GM10266 (cell line): ENCODE results near the gene HPCAL1.
A peak's percentile ranks its signal among the peaks of the same experiment; 100 is the strongest.

Source experiments
- DNase-seq: peaks from one replicate; pipeline ENCODE4 v3.0.0; 2012; ENCODE audit errors: extremely low spot score
- TF ChIP-seq, protein P1 (sequence below): IDR thresholded peaks from 2 replicates; pipeline ENCODE4 v1.5.1; 2012; ENCODE audit warnings: mild to moderate bottlenecking, low read depth; ENCODE audit not compliant: control insufficient read depth, insufficient read depth; ENCODE audit errors: missing control alignments

The HPCAL1 gene

GRCh38 chr2:10433264-10433946 lies 130.7 kb downstream of the HPCAL1 start:
- TF ChIP-seq, protein P1, sequence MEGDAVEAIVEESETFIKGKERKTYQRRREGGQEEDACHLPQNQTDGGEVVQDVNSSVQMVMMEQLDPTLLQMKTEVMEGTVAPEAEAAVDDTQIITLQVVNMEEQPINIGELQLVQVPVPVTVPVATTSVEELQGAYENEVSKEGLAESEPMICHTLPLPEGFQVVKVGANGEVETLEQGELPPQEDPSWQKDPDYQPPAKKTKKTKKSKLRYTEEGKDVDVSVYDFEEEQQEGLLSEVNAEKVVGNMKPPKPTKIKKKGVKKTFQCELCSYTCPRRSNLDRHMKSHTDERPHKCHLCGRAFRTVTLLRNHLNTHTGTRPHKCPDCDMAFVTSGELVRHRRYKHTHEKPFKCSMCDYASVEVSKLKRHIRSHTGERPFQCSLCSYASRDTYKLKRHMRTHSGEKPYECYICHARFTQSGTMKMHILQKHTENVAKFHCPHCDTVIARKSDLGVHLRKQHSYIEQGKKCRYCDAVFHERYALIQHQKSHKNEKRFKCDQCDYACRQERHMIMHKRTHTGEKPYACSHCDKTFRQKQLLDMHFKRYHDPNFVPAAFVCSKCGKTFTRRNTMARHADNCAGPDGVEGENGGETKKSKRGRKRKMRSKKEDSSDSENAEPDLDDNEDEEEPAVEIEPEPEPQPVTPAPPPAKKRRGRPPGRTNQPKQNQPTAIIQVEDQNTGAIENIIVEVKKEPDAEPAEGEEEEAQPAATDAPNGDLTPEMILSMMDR = no peak
- DNase-seq = no peak

DNA sequence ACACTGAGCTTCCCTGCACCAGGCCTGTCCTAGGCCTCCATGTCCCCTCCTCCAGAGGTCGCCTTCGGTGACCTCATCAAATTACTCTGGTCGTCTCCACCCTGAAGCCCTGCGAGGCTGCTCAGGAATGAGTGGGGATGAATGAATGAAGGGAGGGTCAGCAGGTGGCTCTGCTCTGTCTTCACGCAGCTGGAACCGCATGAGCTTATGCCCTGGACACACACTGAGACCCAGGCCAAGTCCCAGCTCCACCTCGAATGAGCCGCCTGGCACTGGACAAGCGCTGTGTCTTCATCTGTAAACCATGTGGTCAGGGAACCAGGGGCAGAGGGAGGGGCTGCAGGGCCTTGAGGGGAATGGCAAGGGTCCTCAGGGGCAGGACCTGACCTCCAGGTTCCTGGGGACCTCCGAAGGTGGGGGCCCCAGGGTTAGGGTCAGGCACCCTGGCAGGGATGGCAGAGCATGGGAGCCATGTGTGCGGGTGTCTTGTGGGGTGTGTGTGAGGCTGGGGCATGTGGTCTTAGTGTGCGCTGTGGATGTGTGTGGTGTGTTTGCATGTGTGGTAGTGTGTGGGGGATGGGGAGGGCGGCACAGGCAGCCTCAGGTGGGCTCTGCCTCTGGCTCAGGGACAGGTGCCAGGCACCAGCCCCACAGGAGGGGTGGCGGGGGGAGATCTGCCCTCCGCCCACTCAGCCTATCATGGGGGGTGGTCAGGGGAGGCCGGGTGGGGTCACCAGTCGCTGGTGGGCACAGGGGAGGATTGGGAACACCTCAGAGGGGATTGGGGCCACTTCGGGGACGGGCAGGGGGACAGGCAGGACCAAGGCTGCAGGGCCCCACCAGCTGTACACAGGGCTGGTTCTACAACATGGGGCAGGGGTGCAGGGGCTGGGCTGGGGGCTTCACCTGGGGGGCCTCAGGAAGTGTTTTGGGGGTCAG lies 131.5 kb downstream of the HPCAL1 start:
- DNase-seq = peak; percentile 18
- TF ChIP-seq, protein P1 = no peak

DNA sequence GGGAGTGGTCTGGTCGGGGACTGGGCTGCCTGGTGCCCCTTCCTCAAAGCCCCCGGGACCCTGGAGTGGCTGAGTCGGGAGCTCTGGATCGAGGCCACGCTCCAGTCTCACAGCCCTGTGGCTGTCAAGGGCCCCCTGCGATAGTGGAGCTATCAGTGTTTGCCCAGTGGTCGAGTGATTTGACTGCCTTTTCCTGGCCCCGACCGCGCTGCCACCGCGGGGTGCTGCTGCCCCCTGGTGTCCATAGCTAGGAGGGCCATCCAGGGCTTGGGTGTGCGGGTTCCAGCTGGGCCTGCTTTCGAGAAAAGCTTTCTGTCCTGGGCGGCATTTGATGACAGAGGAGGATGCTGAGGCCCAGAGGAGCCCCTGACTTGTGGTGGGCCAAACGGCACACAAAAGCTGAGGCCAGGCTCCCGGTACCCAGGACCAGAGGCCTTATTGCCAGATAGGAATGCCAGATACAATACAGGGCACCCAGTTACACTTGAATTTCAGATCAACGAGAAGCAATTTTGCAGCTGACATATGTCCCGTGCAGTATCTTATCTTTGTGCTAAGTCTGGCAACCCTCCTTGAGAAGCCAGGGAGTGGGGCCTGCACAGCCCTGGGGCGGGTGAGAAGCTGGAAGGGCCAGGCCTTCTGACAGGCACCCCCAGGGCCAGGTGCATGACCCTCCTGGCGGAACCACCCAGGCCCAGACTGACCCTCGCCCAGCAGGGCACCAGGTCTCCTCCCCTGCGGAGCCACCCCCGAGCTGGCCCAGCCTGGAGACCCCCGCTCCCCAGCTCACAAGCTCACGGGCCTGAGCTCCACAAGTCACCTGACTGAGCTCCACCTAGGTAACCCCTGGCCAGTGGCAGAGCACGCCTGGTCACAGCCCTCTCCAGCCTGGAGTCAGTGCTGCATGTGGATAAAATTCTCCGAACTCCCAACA lies 132.4 kb downstream of the HPCAL1 start:
- TF ChIP-seq, protein P1 = peak; percentile 95
- peak; percentile 87 for DNase-seq

- no peak for DNase-seq
- TF ChIP-seq, protein P1 = no peak
These were observed 133.1 kb downstream of the HPCAL1 start for GRCh38 chr2:10435820-10436204.

- no peak for DNase-seq
- TF ChIP-seq, protein P1 = no peak
These were observed 133.9 kb downstream of the HPCAL1 start for GRCh38 chr2:10436583-10437110.

DNA sequence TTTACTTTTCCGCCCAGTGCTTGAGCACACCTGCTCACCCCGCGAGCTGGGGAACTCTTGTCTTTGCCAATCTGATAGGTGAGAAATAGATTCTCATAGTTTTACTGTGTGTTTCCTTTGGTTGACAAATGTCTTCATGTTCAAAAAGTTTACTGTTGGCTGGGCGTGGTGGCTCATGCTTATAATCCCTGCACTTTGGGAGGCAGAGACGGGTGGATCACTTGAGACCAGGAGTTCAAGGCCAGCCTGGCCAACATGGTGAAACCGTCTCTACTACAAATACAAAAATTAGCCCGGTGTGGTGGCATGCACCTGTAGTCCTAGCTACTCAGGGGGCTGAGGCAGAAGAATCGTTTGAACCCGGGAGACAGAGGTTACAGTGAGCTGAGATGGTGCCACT lies 135.1 kb downstream of the HPCAL1 start:
- DNase-seq = no peak
- TF ChIP-seq, protein P1 = no peak
